Melanocyte of skin (primary cell): Measurements from ENCODE around the gene COMTD1. TPM values are rescaled to one million over a fixed set of nuclear protein-coding genes. Genes with fewer than 3 reads are reported as not detected.

ENCODE experiments used
- small RNA-seq, 2 donors: library from RNA; depleted of rRNA; stranded (forward); fragments of <200 nt; gene quantifications; one replicate each; pipeline ENCODE3, GENCODE V24; 2012
- total RNA-seq, 2 donors: library from RNA; depleted of rRNA; stranded (reverse); fragments of >200 nt; gene quantifications; 2 replicates each; pipeline ENCODE4 v1.2.3, GENCODE V29; 2012

The COMTD1 gene
- 10 to 100 TPM; 10.7 to 12.0 TPM for total RNA-seq

DNA sequence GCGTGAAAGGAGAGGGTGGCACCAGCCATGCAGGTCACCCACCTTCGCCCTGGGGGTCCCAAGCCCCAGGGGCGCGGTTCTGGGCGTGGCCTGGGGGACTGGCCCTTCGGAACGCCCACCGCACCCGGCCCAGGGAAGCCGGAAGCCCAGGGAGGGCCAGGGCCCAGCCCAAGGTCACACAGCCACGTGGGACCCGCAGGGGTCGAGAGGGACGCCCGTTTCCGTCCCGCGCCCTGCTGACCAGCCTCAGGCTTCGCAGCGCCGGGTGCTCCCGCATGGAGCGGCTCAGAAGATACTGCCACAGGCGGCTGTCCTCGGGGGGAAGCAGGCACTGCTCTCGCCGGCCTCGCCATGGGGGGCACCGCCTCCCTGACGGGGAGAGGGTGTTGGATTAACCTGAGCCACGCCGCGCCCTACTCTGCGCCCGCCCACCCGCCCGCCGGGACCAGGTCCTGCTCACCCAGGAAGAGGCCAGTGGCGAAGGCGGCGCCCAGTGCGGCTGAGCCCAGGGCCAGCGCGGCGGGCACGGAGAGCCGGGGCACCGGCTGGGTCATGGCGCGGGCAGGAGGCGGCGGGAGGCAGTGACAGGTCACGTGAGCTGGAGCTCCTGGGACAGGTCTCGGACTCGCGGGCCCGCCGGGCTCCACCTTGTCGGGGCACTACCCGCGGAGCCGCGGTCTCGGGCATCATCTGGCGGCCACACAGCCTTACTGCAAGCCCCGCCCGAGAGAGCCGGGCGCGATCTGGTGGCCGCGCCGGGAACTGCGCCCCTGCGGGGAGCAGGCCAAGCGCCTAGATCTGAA is at the start of gene COMTD1:
TSS of gene COMTD1 (minus strand) at position 583 of the 803 bp plus-strand sequence. CDS start at position 554, 29 bp downstream.

DNA sequence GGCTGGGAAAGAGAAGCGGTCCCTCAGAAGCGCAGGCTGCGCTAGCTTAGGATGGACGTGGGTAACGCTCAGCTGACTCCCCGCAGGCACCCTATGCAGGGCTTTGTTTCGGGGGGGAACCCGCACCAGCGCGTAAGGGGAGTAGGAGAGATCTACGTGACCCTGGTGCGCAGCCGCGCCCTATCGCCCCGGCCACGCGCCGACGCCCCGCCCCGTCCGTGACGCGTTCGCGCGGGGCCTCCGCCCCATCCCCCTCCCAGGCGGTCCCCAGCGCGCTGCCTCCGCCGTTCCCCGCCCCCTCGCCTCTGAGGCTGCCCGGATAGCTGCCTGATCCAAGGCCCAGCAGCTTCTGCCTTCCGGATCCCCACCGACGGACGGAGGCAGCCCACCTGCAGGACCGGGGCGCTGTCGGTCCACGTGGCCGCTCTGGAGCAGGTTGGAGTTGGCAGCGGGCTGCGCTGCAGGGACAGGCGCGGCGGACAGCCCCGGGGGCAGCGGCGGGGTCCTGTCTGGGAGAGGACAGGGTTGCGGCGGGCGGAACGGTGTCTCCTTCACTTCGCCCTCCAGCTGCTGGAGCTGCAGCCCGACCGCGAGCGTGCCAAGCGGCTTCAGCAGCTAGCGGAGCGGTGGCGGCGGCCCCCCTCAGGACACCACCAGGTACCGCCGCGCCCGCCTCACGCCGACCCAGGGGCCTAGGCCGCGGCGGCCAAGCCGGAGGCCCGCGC is 25.3 kb downstream of the COMTD1 start, which contains the start of gene VDAC2:
TSS of gene VDAC2 (plus strand) at position 515 of the 725 bp plus-strand sequence. CDS start 363 bp downstream, outside the sequence.

Small RNAs within 50 kb of the gene (small RNA-seq; reads per million reads assigned to genes)
- gene HMGA1P5 (0 reads per million in 2 donors), gene RPL39P25 (0 reads per million in 2 donors)

Other genes with a start within 250 kb of the COMTD1 start
- 10 to 100 TPM; 17.6 to 22.0 TPM for gene SAMD8, start 124.3 kb downstream of the COMTD1 start, total RNA-seq
- 100 to 1,000 TPM; 111 to 197 TPM for gene VDAC2, start 25.2 kb downstream of the COMTD1 start, total RNA-seq
- gene ZNF503, start 165.8 kb upstream of the COMTD1 start, total RNA-seq = 10 to 100 TPM in 1 of 2 donors, 1 to 10 TPM in 1; 8.3 to 14.0 TPM
- 10 to 100 TPM; 26.6 to 29.9 TPM for gene LRMDA, start 195.7 kb upstream of the COMTD1 start, total RNA-seq